ENCODE data around the gene ANK3. TPM values are rescaled to one million over a fixed set of nuclear protein-coding genes. Genes with fewer than 3 reads are reported as not detected.

Gene ANK3
- total and polyA plus RNA-seq, 2 donors (not counting 3 experiments of a cell fraction or from before 2014, with no cell fraction given): 0.88 to 8.5 TPM

DNA sequence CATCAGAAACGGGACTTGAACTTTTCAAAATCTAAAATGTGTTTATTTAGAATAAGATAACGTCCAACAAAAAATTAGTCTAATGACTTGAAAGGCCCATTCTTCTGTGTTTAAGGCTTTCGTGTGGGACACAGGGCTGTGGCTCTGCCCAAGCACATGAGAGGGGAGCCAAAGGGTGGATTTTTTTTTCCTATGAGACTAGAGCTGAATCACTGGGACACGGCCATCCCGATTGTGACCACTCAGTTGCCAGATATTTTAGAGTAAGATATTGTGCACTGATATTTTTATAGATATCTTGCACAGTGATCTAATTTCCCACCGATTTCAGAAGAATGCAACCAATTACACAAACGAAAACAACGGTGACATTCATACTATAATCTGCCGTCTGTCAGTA is 99.9 kb downstream of the ANK3 start:
- H3K27me3 ChIP-seq (ENCODE audit: control insufficient read depth in 2 of 2, insufficient read depth in 2 of 2, low read length in 2 of 2): no peaks in the 10 kb centered on the region
- no peak overlapping the region for H3K4me2 ChIP-seq (ENCODE audit: insufficient read depth, low read length)
- CTCF ChIA-PET: no interaction called here
- H3K4me1 ChIP-seq (ENCODE audit: control insufficient read depth, extremely low read depth, insufficient read depth, low read length): peaks cover 7% of the 10 kb centered on the region
- dilution Hi-C loops (cut with MboI; ENCODE audit: extremely low pct_ligation_motif_present, low sequenced_read_pairs) (no loop called here), intact Hi-C loops (cut with micrococcal nuclease) (loop anchor here (10.0 kb wide), 1 partner anchor 385 kb away; the partner anchor contains the start of gene CCDC6)
- H3K4me3 ChIP-seq (replicated peaks in 1 of 3; ENCODE audit: insufficient read depth in 1 of 3, low read depth in 1 of 3, low read length in 3 of 3): no peak overlapping the region
- FAIRE-seq (no peak), DNase-seq (ENCODE audit: low read depth, low spot score) (no peak)
- no peak overlapping the region for H2AFZ ChIP-seq (ENCODE audit: low read depth, low read length)
- TF ChIP-seq, protein P1, sequence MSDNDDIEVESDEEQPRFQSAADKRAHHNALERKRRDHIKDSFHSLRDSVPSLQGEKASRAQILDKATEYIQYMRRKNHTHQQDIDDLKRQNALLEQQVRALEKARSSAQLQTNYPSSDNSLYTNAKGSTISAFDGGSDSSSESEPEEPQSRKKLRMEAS (IDR thresholded peaks at IDR 0.05; ENCODE audit: insufficient read depth, insufficient read length): no peak
- TF ChIP-seq MYC (IDR thresholded peaks at IDR 0.05; ENCODE audit: low read depth, low read length): no peak
- no peak for TF ChIP-seq POLR2A (IDR thresholded peaks at IDR 0.05; ENCODE audit: low read depth, low read length)
- TF ChIP-seq EZH2 (IDR thresholded peaks at IDR 0.05; ENCODE audit: borderline replicate concordance, low read depth, low read length, severe bottlenecking): no peak
- TF ChIP-seq JUN (IDR thresholded peaks at IDR 0.05; ENCODE audit: borderline replicate concordance, insufficient read depth, insufficient read length, low read depth): no peak
- TF ChIP-seq, protein P2, sequence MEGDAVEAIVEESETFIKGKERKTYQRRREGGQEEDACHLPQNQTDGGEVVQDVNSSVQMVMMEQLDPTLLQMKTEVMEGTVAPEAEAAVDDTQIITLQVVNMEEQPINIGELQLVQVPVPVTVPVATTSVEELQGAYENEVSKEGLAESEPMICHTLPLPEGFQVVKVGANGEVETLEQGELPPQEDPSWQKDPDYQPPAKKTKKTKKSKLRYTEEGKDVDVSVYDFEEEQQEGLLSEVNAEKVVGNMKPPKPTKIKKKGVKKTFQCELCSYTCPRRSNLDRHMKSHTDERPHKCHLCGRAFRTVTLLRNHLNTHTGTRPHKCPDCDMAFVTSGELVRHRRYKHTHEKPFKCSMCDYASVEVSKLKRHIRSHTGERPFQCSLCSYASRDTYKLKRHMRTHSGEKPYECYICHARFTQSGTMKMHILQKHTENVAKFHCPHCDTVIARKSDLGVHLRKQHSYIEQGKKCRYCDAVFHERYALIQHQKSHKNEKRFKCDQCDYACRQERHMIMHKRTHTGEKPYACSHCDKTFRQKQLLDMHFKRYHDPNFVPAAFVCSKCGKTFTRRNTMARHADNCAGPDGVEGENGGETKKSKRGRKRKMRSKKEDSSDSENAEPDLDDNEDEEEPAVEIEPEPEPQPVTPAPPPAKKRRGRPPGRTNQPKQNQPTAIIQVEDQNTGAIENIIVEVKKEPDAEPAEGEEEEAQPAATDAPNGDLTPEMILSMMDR (IDR thresholded peaks at IDR 0.05; ENCODE audit: extremely low read depth in 1 of 2, insufficient read depth in 1 of 2, low read depth in 1 of 2, low read length in 2 of 2): no peak
- TF ChIP-seq FOS (IDR thresholded peaks at IDR 0.05; ENCODE audit: borderline replicate concordance, insufficient read depth, low read length): no peak
- no peak for TF ChIP-seq POLR2AphosphoS5 (IDR thresholded peaks at IDR 0.05; ENCODE audit: insufficient read depth, low read depth, low read length)
- TF ChIP-seq GATA2 (IDR thresholded peaks at IDR 0.05; ENCODE audit: insufficient read depth, insufficient read length, low read depth, low read length): no peak
- no peaks in the 10 kb centered on the region for H3K9me3 ChIP-seq (replicated peaks; ENCODE audit: control insufficient read depth, insufficient read depth, low read length)
- H4K20me1 ChIP-seq (replicated peaks; ENCODE audit: control insufficient read depth, extremely low read depth, insufficient read depth, low read length): no peaks in the 10 kb centered on the region
- no peak overlapping the region for H3K27ac ChIP-seq (ENCODE audit: insufficient read depth, low read depth, low read length)
- H3K36me3 ChIP-seq (ENCODE audit: control insufficient read depth in 2 of 2, extremely low read depth in 1 of 2, insufficient read depth in 2 of 2, low read length in 2 of 2): no peaks in the 10 kb centered on the region
- POLR2A ChIA-PET: no interaction called here
- H3K79me2 ChIP-seq (ENCODE audit: control insufficient read depth, insufficient read depth, low read length): no peaks in the 10 kb centered on the region
- BruUV-seq (replicated peaks): no TSS peak
- no peak overlapping the region for H3K9ac ChIP-seq (replicated peaks; ENCODE audit: extremely low read depth, insufficient read depth, low read length)
- H3K9me1 ChIP-seq (replicated peaks; ENCODE audit: control insufficient read depth, extremely low read depth, insufficient read depth, low read length): no peaks in the 10 kb centered on the region
